DMS 273 (cell line): Measurements from ENCODE around the gene PDE6H.

Source experiments
- DNase-seq: peaks from one replicate; lab custom pipeline; 2025; ENCODE audit not compliant: unreplicated experiment; lab: John Stamatoyannopoulos, UW

PDE6H gene

GRCh38 chr12:14972816-14973215 is at the start of gene PDE6H:
Gene PDE6H, plus strand, starts transcription at chr12:14973042. Its CDS starts 4,971 bp downstream, at chr12:14978013.
- DNase-seq: no peak

DNA sequence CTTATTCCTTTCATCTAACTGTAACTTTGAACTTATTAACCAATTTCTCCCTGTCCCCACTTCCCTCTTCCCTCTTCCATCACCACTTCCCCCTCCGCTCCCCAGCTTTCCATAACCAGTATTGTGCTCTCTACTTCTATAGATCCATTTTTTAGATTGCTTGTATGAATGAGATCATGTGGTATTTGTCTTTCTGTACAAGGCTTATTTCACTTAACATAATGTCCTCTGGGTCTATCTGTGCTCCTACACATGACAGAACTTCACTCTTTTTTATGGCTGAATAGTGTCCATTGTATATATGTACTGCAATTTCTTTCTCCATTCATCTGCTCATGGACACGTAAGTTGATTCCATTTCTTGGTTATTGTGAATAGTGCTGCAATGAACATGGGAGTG is 48.9 kb upstream of the PDE6H start:
- no peak for DNase-seq

- DNase-seq: no peak
Observed at GRCh38 chr12:14924541-14924940, 48.3 kb upstream of the PDE6H start.

DNA sequence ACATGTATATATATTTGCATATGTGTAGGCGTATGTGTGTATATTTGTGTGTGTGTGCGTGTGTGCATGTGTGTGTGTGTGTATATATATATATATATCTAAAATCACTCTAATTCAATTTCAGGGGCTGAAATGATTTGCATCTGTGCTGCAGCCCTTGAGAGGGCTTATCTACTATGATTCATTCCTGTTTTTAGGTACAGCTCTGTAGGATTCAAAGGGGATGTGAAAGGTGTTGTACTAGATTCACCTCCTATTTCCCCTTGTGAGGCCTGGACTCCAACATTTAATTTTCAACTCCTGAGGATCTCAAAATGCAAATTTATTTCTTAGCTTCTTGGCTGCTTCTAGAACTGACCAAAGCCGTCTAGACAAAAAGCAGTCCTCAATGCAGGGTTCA is 45.6 kb upstream of the PDE6H start:
- no peak for DNase-seq

DNA sequence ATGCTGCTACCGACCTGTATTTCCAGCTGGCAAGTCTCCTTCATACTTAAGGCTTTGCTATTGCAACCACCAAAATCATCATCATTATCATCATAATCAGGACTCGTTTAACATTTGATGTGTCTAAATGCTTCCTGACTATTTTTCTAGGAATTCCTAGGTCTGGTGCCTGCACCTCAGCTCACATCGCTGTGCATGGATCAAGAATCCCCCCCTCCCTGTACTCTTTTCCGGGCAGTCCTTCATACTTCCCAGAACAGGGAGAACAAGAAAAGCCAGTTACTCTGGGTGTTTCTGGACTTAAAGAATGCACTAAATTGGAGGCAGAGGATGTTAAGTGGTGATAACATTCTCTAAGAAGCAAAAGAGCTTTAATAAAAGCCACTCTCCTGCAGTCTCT is 43.9 kb upstream of the PDE6H start:
- no peak for DNase-seq

DNA sequence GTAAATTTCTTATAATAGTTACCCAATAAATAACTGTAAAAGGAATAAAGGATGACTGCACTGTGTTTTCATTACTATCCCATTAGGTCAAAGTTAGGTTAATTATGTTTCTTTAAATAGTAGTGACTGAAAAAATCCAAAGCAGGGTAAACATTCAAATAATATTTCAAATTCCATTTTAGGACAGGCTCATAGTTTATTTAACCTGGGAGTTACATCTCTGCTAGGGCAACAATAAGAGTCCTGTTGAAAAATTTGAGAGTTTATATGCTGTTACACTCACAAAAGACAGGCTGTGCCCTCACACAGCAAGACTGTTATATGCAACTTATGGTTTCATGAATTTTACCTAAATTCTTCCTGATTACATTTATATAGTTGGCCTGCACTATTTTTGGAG is 42.5 kb upstream of the PDE6H start:
- no peak for DNase-seq

DNA sequence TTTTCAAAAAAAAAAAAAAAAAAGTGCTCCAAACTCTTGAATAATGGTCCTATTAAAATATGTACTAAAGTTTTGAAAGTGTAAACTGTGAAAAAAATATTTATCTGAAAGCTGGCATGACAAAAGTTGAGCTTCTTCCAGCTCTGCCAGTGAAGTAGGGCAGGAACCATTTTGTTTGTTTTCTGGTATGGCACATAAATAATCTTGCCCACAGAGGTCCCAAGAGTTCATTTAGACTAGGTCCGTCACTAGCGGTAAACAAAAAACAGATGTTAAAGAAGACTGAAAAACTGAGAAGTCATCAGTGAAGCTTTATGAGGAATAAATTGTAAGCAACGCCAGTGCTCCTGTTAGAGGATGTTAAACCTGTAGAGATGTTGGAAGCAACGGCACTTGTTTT is 41.5 kb upstream of the PDE6H start:
- no peak for DNase-seq

- DNase-seq: no peak
Observed at GRCh38 chr12:14931791-14932560, 40.9 kb upstream of the PDE6H start.

- DNase-seq: no peak
Observed at GRCh38 chr12:14934511-14934910, 38.3 kb upstream of the PDE6H start.

DNA sequence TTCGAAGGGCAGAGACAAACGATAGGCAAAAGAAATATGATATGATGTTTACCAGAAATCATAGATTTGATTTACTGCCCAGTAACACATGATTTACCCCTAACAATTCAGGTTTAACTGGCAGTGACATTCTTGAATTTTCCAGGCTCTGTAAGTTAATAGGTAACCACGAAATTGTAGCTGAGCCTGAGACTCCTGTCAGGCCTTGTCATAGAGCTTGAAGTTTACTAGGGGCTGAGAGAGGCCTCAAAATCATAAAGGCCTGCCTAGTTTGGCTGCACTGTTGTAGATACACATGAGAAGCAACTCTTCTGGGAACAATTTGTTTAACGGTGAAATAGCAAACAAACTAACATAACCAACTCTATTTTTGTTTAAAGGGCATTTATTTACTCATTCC is 37.8 kb upstream of the PDE6H start:
- no peak for DNase-seq

GRCh38 chr12:14936224-14936861 is 36.5 kb upstream of the PDE6H start:
- DNase-seq: peak; percentile 2

- no peak for DNase-seq
Observed at GRCh38 chr12:14937014-14937413, 35.8 kb upstream of the PDE6H start.

- DNase-seq: peak; percentile 47
Observed at GRCh38 chr12:14937689-14938088, 35.2 kb upstream of the PDE6H start.

GRCh38 chr12:14938301-14938700 is 34.5 kb upstream of the PDE6H start, which contains the start of gene ERP27:
Gene ERP27, minus strand, starts transcription at chr12:14938537. Its CDS starts 29 bp downstream, at chr12:14938508.
- DNase-seq: no peak

GRCh38 chr12:14941369-14941768 is 31.5 kb upstream of the PDE6H start:
- DNase-seq: no peak

DNA sequence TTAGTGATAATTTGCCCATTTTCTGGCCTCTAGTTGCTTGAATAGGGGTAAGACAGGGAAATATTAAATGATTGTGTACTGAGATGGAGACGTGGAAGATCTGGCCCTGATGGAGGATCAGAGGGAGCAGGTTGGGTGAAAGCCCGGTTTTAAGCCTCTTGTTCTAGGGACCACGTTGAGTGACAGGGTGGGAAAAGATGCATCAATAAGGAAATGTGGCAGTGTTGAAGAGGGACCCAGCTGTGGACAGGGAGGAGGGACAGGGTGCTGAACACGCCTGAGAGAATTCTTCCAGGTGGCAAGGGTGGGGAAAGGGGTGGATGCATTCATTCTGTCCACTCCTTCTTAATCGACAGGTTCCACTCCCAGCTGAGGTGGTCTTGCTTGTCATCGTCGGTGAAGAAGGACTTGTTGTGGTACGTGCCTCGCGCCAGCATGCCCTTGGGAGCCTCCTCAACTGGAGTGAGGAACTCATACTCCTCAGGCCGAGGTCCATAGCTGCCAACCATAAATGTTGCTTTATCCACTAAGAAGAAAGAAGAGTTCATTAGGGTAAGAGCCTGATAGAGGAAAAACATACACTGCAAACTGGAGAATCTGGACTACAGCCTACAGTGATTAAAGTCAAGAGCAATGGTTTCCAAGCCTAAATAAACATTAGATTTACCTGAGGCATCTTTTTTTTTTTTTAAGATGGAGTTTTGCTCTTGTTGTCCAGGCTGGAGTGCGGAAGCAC is 30.5 kb upstream of the PDE6H start:
- no peak for DNase-seq

- DNase-seq: no peak
Observed at GRCh38 chr12:14946162-14946561, 26.7 kb upstream of the PDE6H start.

DNA sequence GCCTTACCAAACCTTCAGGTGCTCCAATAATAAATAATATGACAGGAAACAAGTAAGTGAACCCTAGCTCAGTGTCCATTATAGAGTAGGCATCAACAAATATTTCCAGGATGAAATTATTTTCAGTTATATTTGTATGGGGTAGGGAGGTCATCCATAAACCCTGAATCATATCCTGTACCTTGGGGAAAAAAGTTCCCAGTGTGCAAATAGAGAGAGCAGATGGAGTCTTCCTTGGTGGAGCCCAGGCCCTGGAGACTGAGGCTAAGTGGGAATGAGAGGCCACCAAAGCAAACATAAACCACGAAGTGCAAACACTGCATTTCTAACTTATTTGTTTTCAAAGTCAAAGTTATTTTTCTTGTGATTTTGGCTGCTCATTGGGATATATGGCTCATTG is 26.0 kb upstream of the PDE6H start:
- no peak for DNase-seq

DNA sequence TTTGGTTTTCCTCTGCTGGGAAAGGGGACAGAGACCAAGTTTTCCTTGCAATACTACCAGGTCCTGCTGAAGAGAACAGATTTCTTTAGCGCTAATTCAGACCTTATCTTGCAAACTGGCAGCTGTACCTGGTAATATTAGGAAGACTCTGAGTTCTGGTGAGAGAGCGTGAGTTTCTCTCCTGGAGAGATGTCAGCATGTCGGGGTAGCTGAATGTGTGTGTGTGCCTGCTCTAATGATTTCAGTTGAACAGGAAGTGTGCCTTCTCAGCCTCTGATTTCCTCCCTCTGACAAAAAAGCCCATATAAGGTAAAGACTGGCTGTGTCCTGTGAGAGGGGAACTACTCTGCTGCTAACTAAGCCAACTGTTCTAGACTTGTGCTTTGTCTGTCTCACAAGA is 24.2 kb upstream of the PDE6H start:
- DNase-seq: peak; percentile 64

DNA sequence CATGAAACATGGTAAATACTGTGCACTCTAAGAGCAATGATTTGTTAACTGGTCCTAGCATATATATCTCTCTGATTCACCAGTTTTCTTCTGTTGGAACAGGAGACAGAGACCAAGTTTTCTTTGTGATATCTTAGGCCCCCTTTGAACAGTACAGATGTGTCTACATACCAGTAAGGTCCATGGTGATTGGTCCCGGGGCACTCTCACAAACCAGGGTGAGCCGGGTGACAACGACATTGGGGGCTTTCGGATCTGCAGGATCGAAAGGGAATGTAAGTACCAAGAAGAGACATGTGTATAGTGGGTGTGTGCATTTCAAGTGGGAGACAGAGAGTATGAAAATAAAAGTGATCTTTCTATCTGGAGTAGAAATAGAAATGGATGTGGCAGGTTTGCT is 23.2 kb upstream of the PDE6H start:
- no peak for DNase-seq

- DNase-seq: no peak
Observed at GRCh38 chr12:14950421-14950820, 22.4 kb upstream of the PDE6H start.
